Activated CD4-positive, alpha-beta memory T cell treated with anti-CD3 and anti-CD28 coated beads, Interleukin-2, amount 10 ng/mL, durations not matched to agents 7 days and 5 days (primary cell): ENCODE data around the gene EMP2. TPM values are rescaled to one million over a fixed set of nuclear protein-coding genes. Genes with fewer than 3 reads are reported as not detected.

Experiments used
- CTCF ChIA-PET: fragments of 350-600 bp; sonication (Branson Sonifier 250); formaldehyde crosslinking; loops from one replicate; lab custom pipeline; 2021; ENCODE audit warnings: antibody characterized with exemption, inconsistent platforms; lab: Charles Lee
- POLR2A ChIA-PET: fragments of 350-600 bp; sonication (Branson Sonifier 250); formaldehyde crosslinking; loops from one replicate; lab custom pipeline; 2021; ENCODE audit warnings: antibody characterized with exemption; lab: Charles Lee
- DNase-seq: peaks from one replicate; pipeline ENCODE4 v3.0.0-alpha.2; 2020
- H3K27ac Mint-ChIP-seq: one replicate; pipeline ENCODE4 v1.8.0; 2021; ENCODE audit warnings: mild to moderate bottlenecking, mixed read lengths
- H3K27me3 Mint-ChIP-seq: one replicate; pipeline ENCODE4 v1.8.0; 2021; ENCODE audit warnings: mixed read lengths
- H3K36me3 Mint-ChIP-seq: one replicate; pipeline ENCODE4 v1.8.0; 2021; ENCODE audit warnings: low read depth, mixed read lengths
- H3K4me1 Mint-ChIP-seq: one replicate; pipeline ENCODE4 v1.8.0; 2021; ENCODE audit warnings: mixed read lengths
- H3K4me3 Mint-ChIP-seq: one replicate; pipeline ENCODE4 v1.8.0; 2021; ENCODE audit warnings: mild to moderate bottlenecking, mixed read lengths
- H3K9me3 Mint-ChIP-seq: one replicate; pipeline ENCODE4 v1.8.0; 2021; ENCODE audit warnings: mixed read lengths
- total RNA-seq, 2 experiments: library from RNA; stranded (reverse); gene quantifications; one replicate each; pipeline ENCODE4 v1.2.3, GENCODE V29; 2021

Gene EMP2
- total RNA-seq, 2 experiments from 2014 or later = not detected

DNA sequence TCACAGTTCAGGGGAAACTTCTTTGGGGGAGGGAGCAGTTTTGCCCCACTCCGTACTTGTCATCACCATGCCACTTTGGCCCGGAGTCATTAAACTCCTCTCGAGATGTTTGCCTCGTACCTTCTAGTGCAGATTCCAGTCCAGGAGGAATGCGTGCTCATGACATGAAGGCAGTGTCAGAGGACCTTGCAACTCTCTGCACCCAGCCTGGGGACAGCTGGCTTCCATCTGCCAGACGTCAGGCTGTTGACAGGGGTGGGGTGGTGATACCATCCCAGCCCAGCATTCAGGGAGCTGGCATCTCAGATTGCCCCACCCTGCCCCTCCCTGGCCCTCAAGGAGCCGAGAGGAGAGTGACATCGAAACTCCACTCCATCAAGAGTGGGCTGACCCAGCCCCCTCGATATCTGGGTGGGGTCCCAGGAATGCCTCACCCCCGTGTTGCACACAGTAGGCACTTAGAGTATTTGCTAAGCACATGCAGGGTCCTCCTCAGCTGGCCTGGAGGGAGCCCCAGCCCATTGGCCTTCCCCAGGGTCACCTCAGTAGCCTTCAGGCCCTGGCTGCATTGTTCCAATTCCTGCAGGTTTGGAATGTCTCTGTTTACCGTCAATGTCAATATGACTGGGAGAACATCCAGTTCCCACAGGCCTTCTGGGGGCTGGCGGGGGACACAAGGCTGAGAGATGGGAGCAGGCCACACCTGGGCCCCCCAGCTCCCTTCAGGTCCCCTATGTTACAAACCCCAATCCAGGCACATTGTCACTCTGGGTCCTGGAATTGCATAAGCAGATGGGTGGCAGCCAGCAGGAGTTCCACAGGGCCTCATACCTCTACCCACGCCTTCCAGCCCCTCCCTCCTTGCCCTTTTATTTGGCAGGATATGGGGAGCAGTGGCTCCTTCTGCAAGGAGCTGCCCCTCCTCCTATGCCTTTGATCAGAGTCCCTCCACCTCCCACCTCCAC, 21.3 kb upstream of the EMP2 start:
- no peaks in the 10 kb centered on the region for H3K4me1 Mint-ChIP-seq
- no peak overlapping the region for H3K4me3 Mint-ChIP-seq
- CTCF ChIA-PET = no interaction called here
- no peaks in the 10 kb centered on the region for H3K27me3 Mint-ChIP-seq
- no peak overlapping the region for H3K27ac Mint-ChIP-seq
- no peaks in the 10 kb centered on the region for H3K36me3 Mint-ChIP-seq
- DNase-seq = no peak
- POLR2A ChIA-PET = no interaction called here
- H3K9me3 Mint-ChIP-seq = no peaks in the 10 kb centered on the region

DNA sequence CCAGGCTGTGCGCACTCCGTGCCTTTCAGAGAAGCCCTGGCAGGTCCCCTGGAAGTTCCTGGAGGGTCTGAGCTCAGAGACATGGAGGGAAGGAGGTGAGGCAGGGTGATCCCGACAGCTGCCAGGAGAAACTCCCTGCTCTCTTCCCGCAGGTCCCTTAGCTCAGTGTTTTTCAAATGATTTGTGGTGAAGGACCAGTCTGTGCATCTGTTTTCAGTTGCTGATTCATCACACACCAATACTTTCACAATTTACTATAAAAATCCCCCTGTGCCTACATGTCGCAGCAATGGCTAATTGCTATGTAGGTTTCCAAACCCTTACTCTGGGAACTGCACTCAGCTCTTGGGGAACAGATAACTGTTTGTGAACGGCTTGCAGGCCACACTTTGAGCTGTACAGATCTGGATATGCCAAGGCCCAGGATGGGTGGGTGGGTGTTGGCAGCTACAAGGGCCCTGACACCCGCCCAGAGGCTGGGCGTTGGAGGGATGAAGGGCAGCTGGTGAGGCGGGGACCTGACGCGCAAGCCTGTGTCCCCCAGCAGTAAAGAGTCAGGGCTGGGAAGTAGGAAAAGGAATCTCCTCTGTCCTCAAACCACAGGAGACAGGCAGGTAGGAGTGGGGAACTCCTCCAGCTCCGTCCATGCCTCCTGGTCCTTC, 20.5 kb upstream of the EMP2 start:
- Mint-ChIP-seq H3K27ac (no peak overlapping the region), H3K4me1 (no peaks in the 10 kb centered on the region), H3K9me3 (no peaks in the 10 kb centered on the region), H3K4me3 (no peak overlapping the region), H3K36me3 (no peaks in the 10 kb centered on the region), H3K27me3 (no peaks in the 10 kb centered on the region)
- DNase-seq = no peak
- ChIA-PET CTCF (no interaction called here), POLR2A (no interaction called here)

DNA sequence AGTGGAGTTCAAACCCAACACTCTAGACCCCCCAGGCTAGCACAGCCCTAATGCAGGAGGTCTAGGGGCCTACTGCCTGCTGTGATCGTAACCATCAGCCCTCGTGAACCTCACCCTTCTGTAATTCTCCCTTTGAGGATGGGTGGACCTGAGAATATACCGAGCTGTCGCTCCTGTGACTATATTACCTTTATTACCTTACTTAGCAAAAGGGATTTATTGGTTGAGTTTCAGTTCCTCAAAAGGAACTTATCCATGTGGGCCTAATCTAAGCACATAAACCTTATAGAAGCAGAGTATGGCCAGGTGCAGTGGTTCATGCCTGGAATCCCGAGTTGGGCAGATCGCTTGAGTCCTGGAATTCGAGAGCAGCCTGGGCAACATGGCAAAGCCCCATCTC, 19.2 kb upstream of the EMP2 start:
- Mint-ChIP-seq H3K27me3 (no peaks in the 10 kb centered on the region), H3K36me3 (no peaks in the 10 kb centered on the region), H3K4me1 (no peaks in the 10 kb centered on the region), H3K27ac (no peak overlapping the region), H3K4me3 (no peak overlapping the region), H3K9me3 (no peaks in the 10 kb centered on the region)
- POLR2A ChIA-PET = no interaction called here
- DNase-seq = no peak
- CTCF ChIA-PET = no interaction called here

DNA sequence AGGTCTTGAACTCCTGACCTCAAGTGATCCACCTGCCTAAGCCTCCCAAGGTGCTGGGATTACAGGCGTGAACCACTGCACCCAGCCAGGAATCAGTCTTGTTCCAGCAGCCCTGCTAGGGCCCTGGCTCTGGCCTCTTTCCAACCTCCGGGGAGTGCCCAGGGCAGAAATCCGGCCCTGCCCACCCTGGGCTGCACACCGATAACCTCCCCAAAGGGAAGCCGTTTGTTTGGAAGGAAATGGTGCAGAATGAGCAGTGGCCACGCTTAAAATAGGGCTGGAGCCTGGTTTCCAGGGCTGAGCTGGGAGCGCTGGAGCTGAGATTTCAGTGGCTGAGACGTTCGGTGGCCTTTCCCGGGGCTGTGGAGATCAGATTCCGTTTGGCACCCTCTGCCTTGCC, 17.8 kb upstream of the EMP2 start:
- Mint-ChIP-seq H3K27ac (no peak overlapping the region), H3K4me1 (no peaks in the 10 kb centered on the region), H3K27me3 (no peaks in the 10 kb centered on the region), H3K36me3 (no peaks in the 10 kb centered on the region), H3K9me3 (no peaks in the 10 kb centered on the region), H3K4me3 (no peak overlapping the region)
- CTCF ChIA-PET = no interaction called here
- no peak for DNase-seq
- POLR2A ChIA-PET = no interaction called here

DNA sequence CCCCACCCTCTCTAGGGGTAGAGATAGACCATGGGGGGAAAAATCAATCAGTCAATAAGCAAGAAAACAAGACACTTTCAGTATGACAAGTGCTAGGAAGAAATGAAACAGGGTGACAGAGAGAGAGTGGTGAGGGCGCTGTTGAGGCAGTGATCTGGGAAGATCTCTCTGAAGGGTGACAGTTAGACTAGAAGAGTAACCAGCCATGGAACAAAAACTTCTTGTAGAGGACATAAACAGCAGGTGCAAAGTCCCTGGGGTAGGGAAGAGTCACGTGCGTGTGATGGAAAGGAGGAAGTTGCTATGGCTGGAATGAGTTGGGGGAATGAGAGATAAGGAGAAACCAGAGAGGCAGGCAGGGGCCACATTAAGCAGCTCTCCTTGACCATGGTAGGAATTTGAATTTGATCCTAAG, 16.8 kb upstream of the EMP2 start:
- Mint-ChIP-seq H3K27me3 (no peaks in the 10 kb centered on the region), H3K9me3 (no peaks in the 10 kb centered on the region), H3K4me1 (no peaks in the 10 kb centered on the region), H3K36me3 (no peaks in the 10 kb centered on the region), H3K27ac (no peak overlapping the region), H3K4me3 (no peak overlapping the region)
- DNase-seq = no peak
- ChIA-PET POLR2A (no interaction called here), CTCF (interaction anchor here (0.6 kb wide), 1 partner anchor 22 kb away, joined by 3 read pairs; no protein-coding TSS in a partner anchor)

DNA sequence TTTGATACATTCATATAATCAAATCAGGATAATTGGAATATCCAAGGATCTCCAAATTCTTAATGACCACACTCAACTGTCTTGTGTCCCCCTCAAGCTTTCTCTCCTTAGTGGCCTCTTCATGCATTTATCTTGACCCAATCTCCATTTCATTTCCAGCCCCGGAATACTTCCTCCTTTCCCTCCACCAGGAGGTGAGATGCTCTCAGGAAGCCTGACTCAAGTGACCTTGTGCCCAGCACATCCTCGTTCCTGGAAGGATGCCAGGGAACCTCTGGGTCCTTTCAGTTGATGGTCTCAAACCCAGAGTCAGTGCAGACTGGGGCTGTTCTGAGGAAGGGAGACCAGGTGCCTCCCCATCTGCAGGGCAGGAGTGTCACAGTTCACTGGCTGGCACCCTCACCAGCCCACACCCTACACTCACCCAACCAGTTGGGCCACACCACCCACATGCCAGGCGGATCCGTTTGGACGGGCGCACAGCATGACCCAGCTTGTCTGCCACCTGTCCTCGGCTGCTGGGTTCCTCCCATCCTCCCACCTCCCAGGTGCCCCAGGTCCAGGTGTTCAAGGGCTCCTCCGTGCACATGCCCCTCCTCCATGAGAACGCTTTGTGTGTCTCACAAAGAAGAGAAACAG, 14.0 kb upstream of the EMP2 start:
- POLR2A ChIA-PET = no interaction called here
- no peak for DNase-seq
- no peaks in the 10 kb centered on the region for H3K4me1 Mint-ChIP-seq
- no peaks in the 10 kb centered on the region for H3K9me3 Mint-ChIP-seq
- H3K36me3 Mint-ChIP-seq = no peaks in the 10 kb centered on the region
- H3K27ac Mint-ChIP-seq = no peak overlapping the region
- H3K27me3 Mint-ChIP-seq = no peaks in the 10 kb centered on the region
- H3K4me3 Mint-ChIP-seq = no peak overlapping the region
- CTCF ChIA-PET = no interaction called here

DNA sequence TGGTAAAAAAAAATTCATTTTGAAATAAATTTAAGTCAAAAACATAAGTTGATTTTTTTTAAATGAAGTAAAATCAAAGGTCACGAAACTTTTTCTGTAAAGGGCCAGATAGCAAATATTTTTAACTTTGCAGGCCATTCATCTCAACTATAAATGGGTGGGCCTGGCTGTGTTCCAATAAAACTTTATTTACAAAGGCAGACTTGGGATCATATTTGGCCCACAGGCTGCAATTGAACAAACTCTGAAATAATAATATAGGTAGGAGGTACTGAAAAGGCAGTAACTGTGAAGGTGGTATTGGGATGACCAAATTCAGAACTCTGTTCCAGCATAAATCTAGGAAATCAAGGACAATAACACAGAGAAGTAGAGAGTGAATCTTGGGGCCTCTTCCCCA, 12.2 kb upstream of the EMP2 start:
- ChIA-PET CTCF (no interaction called here), POLR2A (no interaction called here)
- H3K9me3 Mint-ChIP-seq = no peaks in the 10 kb centered on the region
- H3K27ac Mint-ChIP-seq = no peak overlapping the region
- no peak overlapping the region for H3K4me3 Mint-ChIP-seq
- H3K27me3 Mint-ChIP-seq = peaks cover 11% of the 10 kb centered on the region
- DNase-seq = no peak
- no peaks in the 10 kb centered on the region for H3K4me1 Mint-ChIP-seq
- H3K36me3 Mint-ChIP-seq = no peaks in the 10 kb centered on the region

DNA sequence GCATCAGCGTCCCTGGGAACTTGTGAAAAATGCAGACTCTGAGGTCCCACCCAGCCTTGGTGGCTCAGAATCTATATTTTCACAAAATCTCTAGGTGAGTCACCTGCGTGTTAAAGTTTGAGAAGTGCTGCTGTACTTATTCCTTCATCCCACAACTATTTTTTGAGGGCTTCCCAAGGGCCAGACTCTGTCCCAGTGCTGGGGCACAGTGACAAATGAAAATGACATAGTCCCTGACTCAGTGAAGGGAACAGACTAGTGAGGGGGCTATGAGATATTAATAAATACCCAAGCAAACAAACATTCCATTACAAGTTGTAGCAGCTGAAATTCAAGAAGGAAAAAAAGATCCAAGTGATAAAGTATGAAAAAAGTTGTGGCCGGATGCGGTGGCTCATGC, 9.9 kb upstream of the EMP2 start:
- Mint-ChIP-seq H3K36me3 (no peaks in the 10 kb centered on the region), H3K27me3 (peaks cover 11% of the 10 kb centered on the region), H3K27ac (no peak overlapping the region), H3K9me3 (no peaks in the 10 kb centered on the region), H3K4me1 (no peaks in the 10 kb centered on the region), H3K4me3 (no peak overlapping the region)
- ChIA-PET POLR2A (no interaction called here), CTCF (no interaction called here)
- no peak for DNase-seq

DNA sequence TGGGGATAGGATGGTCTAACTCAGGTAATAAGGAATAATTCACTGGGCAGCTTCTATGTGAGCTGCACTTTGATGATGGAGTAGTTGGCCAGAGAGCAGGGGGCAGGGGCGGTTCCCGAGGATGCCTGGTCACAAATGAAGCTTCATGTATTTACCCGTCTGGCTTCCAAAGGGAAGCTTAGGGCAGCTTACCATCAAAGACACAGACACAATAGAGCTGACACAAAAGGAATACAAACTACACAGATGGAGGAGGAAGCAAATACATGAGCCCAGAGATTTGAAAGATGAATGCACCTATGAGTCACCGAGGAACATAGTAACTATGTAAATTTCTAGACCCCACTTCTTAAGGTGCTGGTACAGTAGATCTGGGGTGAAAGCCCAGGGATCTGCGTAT, 8.7 kb upstream of the EMP2 start:
- Mint-ChIP-seq H3K4me3 (no peak overlapping the region), H3K9me3 (no peaks in the 10 kb centered on the region), H3K27me3 (peaks cover 11% of the 10 kb centered on the region), H3K27ac (no peak overlapping the region), H3K36me3 (no peaks in the 10 kb centered on the region), H3K4me1 (no peaks in the 10 kb centered on the region)
- POLR2A ChIA-PET = no interaction called here
- no peak for DNase-seq
- CTCF ChIA-PET = no interaction called here

DNA sequence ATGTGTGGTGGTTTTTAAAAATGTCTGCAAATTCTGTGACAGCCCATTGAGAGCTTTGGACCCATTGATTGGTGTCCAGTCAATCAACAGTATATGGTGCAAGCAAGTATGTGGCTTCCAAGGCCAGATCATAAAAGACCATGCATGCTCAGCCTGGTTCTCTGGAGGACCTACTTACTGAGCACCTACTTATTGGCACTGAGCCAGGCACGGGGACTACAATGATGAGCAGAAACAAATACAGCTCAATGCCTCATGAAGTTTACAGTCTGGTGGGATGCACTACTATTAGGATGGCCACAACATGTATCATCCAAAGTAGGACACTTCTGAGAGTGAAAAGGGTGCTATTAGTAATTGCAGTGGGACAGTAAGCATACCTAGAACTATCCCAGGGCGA, 7.2 kb upstream of the EMP2 start:
- Mint-ChIP-seq H3K4me1 (no peaks in the 10 kb centered on the region), H3K4me3 (no peak overlapping the region), H3K36me3 (no peaks in the 10 kb centered on the region), H3K27me3 (peaks cover 23% of the 10 kb centered on the region), H3K27ac (no peak overlapping the region), H3K9me3 (no peaks in the 10 kb centered on the region)
- POLR2A ChIA-PET = no interaction called here
- no peak for DNase-seq
- CTCF ChIA-PET = no interaction called here

DNA sequence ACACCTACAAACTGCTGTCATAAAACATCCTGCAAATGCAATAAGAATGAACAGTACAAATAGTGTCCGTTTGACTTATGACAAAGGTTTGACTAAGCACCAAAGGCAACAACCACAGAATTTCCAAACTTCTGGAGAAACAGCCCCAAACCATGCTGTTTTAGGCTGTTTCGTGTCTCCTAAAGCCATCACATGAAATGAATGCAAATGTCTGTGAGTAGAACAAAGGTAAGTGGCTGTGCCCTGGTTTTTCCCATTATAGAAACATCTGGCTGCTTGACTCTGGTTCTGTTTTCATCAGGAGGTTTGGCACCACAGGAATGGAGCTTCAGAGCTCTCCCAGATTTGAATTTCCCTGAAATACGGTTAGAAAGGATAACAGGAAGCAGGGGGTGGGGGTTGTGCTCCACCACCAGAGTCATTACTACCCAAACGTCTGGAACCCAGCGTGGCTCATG, 4.6 kb upstream of the EMP2 start:
- Mint-ChIP-seq H3K27ac (no peak overlapping the region), H3K4me1 (peaks cover 2% of the 10 kb centered on the region), H3K27me3 (peaks cover 39% of the 10 kb centered on the region), H3K4me3 (no peak overlapping the region), H3K36me3 (no peaks in the 10 kb centered on the region), H3K9me3 (no peaks in the 10 kb centered on the region)
- ChIA-PET CTCF (no interaction called here), POLR2A (no interaction called here)
- no peak for DNase-seq

DNA sequence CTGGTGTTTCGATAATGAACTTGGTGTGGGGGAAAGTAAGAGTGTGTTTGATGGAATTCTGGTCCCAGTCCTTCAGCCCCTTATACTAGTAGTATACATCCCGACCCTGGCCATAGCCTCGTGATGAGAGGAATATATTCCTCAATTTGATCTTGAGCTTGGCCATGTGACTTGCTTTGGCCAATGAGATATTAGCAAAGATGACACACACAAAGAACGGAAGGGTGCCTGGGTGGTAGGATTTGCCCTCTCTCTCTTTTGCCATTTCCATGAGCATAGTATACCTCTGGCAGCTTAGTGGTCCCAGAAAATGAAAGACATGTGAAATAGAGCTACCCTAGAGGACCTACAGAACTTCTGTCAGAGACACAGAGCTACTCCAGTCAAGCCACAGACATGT, 2.9 kb upstream of the EMP2 start:
- no peak overlapping the region for H3K27ac Mint-ChIP-seq
- H3K27me3 Mint-ChIP-seq = peaks cover 45% of the 10 kb centered on the region
- no peaks in the 10 kb centered on the region for H3K36me3 Mint-ChIP-seq
- no peaks in the 10 kb centered on the region for H3K9me3 Mint-ChIP-seq
- POLR2A ChIA-PET = no interaction called here
- no peak overlapping the region for H3K4me3 Mint-ChIP-seq
- CTCF ChIA-PET = no interaction called here
- no peak for DNase-seq
- H3K4me1 Mint-ChIP-seq = peaks cover 2% of the 10 kb centered on the region

DNA sequence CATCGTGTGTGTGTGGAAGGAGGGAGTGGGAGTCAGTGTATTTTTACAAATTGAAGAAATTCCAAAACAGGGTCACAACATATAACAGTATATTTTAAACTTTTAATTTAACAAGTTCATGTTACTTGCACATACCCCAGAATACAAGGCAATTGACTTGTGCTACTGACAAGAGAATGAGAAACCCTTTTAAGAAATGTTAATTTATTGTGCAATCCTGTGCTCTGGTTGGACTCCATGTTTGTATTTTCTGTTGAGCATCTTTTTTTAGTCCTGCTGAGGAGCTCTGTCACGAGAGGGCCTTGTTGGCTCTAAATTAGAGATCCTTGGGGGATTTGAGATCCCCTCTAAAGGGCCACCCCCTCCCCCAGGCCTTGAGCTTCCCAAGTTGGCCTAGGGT, 1.1 kb upstream of the EMP2 start:
- Mint-ChIP-seq H3K4me1 (peaks cover 2% of the 10 kb centered on the region), H3K27ac (no peak overlapping the region), H3K36me3 (no peaks in the 10 kb centered on the region), H3K27me3 (peaks cover 48% of the 10 kb centered on the region), H3K4me3 (no peak overlapping the region), H3K9me3 (no peaks in the 10 kb centered on the region)
- ChIA-PET CTCF (no interaction called here), POLR2A (no interaction called here)
- no peak for DNase-seq
